Measurements from ENCODE around the gene ABCG1. TPM values are rescaled to one million over a fixed set of nuclear protein-coding genes. Genes with fewer than 3 reads are reported as not detected.

Gene ABCG1
- total RNA-seq, 1 experiment from 2014 or later: 6.0 TPM

DNA sequence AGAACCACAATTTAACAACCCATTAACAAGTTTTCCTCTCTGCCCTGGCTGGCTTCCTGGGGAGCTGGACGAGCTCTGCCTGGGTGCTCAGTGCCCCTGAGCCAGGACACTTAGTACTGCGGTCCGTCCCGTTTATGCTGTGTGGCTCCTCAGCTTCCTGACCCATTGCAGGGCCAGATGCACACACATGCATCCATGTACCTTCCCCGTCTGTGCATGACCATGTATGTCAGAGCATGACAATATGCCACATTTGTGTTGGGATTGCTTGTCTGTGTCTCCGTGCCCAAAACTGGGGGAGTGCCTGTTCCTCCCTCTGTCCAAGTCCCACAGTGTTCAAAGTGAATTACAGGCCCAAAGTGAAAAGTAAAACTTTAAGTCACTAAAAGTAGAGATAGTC is 106.0 kb downstream of the ABCG1 start:
- no peak for DNase-seq (ENCODE audit: low spot score)
- in situ Hi-C loops (cut with HindIII; ENCODE audit: low sequenced_read_pairs): no loop called here

DNA sequence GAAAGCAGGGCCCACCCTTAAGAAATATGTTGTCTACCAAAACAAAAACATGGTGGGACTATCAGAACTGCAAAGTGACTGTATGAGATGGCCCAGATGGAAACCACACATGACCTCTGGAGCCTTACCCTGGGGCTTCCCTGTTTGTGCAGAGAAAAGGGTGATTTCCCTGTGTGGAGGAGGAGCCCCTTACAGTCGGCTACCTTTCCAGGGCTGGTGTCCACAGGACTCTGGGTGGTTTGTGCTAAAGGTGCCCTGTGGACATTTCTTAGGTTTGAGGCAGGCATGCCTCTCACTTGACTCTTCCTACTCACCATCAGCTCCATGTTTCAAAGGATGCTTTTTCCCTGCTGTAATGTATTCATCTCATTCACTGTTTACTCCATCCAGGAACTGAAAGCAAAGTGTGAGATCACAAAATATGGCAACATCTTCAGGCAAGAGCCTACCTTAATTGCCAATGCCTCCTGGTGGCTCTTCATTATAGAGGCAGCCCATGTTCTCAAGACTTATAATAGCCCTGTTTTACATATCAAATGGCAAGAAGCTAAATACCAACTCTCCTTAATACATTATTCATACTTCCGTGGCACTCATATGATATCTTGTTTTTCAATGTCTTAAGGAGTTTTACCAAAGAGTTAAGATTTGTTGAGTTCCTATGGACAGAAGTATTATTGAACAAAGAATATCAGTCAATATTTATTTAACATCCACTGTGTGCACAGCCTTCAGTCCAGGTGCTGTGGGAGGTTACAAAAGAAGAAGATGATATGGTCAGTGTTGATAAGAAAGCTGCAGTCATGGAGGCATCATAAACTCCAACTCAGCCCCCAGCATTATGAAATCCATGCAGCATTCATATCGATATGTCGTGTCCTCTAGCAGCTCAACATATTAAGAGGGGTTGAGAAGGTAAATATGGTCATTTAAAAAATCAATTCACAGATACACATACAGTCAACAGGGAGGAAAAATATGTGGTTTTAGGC is 111.7 kb downstream of the ABCG1 start:
- in situ Hi-C loops (cut with HindIII; ENCODE audit: low sequenced_read_pairs): no loop called here
- no peak for DNase-seq (ENCODE audit: low spot score)

DNA sequence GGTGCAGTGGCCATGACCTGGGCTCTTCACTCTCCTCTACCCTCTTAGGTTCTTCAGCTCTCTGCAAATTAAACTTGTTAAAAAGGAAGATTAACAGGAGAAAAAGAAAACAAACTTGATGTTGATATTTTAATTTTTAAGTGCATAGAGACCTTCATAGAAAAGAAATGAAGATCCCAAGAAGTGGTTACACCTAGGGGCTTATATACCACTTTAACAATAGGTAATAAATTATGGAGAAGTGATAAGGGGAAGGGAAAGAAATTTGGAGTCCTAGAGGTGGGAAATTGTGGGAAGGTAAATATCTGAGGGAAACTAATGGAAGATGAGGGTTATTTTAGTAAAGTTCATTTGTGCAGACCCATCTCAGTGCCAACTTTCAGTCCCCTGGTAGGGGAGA is 112.7 kb downstream of the ABCG1 start:
- DNase-seq (ENCODE audit: low spot score): no peak
- in situ Hi-C loops (cut with HindIII; ENCODE audit: low sequenced_read_pairs): no loop called here

DNA sequence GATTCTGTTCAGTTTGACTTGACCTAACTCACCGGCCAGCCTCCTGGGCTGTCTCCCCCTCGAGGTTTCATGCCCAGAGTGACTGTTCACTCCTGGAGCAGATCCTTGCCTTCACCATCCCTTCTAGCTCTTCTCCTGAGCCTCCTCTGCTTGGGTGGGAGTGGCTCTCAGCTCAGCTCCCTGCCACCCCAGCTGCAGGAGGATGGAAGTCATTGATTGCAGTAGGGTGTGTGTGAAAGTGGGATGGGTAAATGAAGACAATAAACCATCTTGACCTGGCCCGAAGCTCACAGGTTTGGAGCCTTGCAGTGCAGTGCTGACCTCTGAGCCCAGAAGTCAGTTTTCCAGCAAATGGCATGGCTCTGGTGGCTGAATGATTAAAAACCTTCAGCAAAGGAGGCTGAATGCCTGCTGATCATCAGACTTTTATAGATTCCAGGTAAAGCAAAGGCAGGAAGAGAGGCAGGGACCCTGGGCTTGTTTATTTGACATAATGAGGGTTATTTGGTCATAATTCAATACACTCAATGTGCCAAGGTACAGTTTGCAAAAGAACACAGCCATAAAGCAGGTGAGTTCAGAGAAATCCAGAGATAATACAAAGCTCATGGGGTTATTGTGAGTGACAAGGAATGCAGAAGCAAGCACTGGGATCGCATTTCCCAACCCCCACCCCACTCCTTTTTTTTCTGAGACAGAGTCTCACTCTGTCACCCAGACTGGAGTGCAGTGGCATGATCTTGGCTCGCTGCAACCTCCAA is 113.8 kb downstream of the ABCG1 start:
- in situ Hi-C loops (cut with HindIII; ENCODE audit: low sequenced_read_pairs): no loop called here
- no peak for DNase-seq (ENCODE audit: low spot score)

DNA sequence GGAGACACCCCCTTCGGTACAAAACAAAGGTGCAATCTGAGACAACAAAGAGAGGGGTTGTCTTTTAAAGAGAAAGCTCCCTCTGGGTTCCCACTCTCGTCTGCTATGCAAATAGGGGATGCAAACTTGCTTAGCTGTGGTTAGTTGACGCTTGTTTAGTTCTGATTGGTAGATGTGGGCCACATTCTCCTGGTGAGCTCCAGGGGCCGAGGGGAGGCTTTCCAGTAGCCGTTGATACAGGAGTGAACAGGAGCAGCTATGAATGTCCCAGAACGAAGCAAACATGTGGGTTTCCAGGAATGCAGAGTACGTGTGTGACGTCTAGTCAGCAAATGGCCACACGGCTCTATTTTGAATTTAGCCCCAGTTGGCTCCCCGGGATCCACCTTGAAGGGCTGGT is 117.1 kb downstream of the ABCG1 start:
- in situ Hi-C loops (cut with HindIII; ENCODE audit: low sequenced_read_pairs): no loop called here
- DNase-seq (ENCODE audit: low spot score): no peak

DNA sequence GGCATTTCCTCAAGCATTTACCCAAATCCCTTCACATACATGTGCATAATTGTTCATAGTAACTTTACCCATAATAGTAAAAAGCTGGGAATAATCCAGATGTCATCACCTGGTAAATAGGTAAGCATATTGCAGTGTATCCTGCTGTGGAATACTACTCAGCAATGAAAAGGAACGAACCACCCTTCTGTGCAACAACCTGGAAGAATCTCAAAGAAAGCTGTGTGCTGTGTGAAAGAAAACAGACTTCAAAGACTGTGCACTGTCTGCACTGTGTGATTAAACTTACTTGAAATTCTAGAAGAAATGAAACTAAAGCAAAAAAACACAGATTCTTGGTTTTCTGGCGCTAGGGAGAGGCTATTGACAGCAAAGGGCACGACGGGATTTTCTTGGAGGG is 118.3 kb downstream of the ABCG1 start:
- no peak for DNase-seq (ENCODE audit: low spot score)
- in situ Hi-C loops (cut with HindIII; ENCODE audit: low sequenced_read_pairs): no loop called here

DNA sequence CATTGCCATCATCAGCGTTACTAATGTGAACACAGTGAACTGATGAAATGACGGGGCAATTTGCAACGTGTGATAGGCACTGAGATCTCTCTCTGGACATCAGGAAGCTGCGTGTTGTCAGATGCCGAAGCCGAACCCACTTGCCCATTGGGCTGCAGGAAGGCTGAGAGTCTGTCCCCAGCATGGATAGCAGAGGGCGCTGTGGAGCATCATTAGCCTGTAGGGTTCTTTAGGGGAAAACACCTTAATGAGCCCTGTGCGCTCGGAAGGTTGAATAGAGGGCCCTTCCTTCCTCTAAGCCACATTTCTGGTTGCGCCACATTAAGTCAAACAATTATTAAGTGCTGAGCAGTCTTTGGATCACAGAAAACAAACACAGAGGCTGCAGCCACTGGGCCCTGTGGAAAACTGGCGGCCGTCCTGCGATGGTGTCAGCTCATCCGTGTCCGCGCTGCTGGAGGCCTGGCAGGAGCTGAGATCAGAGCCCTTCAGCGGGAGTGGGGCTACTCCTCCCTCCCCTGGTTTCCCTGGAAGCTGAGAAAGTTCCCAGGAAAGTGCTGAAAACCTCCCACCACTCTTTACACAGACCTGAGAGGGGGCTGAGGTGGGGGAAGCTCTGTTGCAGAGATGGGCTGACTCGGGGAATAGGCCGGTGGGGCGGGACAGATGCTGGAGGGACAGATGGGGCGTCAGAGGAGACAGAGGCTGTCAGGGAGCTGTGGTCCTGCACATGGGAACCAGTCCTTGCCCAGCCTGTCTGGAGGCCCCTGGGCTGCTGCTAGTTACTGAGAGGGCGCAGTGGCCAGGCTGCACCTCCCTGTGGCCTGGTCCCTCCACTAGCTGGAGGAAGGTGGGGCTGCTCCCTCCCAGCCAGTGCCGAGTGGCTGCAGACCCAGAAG is 119.1 kb downstream of the ABCG1 start:
- in situ Hi-C loops (cut with HindIII; ENCODE audit: low sequenced_read_pairs): no loop called here
- DNase-seq (ENCODE audit: low spot score): peak; percentile 85

DNA sequence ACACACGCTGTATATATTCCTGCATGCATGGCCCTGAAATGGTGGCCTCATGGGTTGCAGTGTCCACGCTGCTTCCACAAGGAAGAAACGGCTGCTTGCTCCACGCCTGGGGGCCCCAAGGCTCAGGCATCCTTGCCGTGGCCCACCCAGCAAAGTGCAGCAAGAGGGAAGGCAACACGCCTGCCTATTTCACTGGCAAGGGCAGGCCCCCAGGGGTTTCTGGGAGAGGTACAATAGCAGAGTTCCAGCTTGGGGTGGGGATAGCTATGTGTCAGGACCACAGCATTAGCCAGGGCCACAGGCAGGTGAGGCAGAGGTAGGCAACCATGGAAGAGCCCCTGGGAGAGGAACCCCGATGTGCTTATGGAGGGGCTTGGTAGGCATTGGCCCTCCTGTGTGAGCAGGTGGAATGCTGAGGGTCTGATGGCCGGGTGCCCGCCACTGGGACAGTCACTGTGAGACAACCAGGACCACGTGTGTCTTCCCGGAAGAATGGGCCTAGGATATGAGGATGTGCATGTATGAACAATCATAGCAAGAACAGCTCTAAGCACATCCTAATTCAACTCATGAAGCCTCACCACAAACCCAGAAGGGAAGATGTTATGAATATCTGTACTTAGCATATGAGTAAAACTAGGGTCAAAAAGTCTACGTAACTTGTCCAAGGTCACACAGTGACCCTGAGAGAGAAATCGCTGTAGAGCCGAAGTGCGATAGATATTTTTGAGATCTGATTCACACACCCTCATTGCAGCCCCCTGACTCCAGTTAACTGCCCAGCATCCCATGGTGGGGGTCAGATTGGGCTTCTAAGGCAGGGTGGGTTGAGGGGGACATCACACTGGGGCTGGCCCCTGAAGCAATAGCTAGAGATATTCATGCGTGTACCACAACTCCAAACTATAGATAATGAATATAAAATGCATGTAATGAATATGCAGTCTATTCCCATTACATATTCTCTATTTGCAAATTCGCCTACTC is 120.1 kb downstream of the ABCG1 start:
- in situ Hi-C loops (cut with HindIII; ENCODE audit: low sequenced_read_pairs): no loop called here

DNA sequence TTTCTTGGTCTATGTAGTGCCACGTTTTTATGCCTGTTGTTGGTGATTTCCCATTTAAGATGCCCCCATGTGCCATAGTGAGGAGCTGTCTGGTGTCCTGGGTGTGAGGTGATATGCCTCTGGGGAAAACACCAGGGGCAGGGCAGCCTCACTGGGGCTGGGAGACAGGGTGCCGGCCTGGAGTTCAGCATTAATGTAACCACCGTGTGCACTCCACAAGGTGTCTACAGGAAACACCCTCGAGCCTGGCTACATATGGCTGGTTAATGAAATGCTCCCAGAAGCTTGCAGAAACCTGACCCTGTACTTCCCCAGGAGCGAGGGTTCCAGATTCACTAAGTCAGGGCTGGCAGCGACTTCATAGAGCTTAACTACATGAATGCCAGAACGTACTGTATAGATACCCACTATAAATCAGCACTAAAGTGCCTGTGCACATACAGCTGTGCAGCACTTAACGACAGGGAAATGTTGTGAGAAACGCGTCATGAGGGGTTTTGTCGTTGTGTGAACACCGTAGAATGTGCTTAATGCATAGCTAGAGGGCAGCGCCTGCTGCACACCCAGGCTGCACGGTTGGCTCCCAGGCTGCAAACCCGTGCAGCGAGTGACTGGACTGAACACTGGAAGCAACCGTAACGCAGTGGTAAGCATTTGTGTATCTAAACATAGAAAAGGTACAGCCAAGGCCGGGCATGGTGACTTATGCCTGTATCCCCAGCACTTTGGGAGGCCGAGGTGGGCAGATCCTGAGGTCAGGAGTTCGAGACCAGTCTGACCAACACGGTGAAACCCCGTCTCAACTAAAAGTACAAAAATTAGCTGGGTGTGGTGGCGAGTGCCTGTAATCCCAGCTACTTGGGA is 121.5 kb downstream of the ABCG1 start:
- DNase-seq (ENCODE audit: low spot score): no peak
- in situ Hi-C loops (cut with HindIII; ENCODE audit: low sequenced_read_pairs): loop anchor here (10.0 kb wide), 1 partner anchor 64 kb away; the partner anchor contains the start of gene UBASH3A

More for the DNA sequence above, 120.1 kb downstream of the ABCG1 start:
- DNase-seq (ENCODE audit: low spot score): no peak

DNA sequence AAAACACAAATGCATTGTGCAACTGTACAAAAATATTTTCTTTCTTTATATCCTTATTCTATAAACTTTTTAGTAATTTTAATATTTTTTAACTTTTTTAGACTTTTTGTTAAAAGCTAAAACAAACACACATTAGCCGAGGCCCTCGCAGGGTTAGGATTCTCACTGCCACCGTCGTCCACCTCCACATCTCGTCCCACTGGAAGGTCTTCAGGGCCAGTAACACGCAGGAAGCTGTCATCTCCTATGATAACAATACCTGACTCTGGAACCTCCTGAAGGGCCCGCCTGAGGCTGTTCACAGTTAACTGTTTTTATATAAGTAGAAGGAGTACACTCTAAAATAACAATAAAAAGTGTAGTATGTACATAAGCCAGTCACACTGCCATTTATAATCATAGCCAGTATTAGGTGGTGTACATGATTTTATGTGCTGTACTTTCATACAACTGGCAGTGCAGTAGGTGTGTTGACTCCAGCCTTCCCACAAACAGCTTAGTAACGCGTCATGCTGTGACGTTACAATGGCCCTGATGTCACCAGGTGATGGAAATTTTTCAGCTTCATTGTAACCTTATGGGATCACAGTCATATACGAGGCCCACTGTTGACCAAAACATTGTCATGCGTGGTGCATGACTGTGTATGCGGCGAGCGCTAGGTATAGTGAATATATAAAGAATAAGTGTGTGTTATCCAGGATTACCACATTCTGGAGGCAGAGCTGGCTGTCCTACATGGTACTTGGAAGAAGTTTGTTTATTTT is 123.0 kb downstream of the ABCG1 start:
- in situ Hi-C loops (cut with HindIII; ENCODE audit: low sequenced_read_pairs): loop anchor here (10.0 kb wide), 1 partner anchor 63 kb away; the partner anchor contains the start of gene UBASH3A
- DNase-seq (ENCODE audit: low spot score): no peak

DNA sequence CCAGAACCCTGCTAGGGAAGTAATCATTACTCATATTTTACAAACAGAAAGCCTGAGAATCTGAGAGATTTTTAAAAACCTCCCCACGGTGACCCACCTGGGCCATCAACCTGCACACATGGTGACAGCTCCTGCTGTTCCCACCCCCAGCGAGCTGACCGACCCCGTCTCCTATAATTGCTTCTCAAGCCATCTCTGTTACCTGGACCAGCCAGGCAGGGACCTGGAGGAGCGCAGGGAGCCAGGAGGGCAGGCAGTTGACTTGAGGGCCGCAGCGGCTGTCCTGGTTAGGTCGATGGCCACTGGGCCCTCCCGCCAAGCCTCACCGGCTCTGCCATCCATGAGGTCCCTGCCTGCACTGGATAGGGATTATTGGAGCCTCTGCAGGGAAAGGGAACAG is 124.2 kb downstream of the ABCG1 start:
- in situ Hi-C loops (cut with HindIII; ENCODE audit: low sequenced_read_pairs): loop anchor here (10.0 kb wide), 1 partner anchor 62 kb away; the partner anchor contains the start of gene UBASH3A
- no peak for DNase-seq (ENCODE audit: low spot score)

DNA sequence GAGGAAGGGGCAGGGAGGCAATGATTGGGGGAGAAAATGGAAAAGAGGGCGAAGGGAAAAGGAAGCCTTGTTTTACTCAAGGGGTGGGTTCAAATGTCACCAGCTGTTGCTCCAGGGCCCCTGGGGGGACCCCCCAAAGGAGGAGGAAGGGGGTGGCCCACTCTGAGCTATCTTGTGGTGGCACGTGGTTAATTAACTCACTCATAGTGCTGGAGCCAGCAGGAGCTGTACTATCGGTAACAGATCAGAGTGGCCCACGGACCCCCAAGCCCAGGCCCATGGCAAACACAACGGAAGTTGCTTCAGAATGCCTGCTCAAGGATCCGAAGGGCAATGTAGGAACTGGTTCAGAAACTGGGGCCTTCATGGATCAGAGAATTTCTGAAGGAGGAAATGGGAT is 124.6 kb downstream of the ABCG1 start:
- no peak for DNase-seq (ENCODE audit: low spot score)

DNA sequence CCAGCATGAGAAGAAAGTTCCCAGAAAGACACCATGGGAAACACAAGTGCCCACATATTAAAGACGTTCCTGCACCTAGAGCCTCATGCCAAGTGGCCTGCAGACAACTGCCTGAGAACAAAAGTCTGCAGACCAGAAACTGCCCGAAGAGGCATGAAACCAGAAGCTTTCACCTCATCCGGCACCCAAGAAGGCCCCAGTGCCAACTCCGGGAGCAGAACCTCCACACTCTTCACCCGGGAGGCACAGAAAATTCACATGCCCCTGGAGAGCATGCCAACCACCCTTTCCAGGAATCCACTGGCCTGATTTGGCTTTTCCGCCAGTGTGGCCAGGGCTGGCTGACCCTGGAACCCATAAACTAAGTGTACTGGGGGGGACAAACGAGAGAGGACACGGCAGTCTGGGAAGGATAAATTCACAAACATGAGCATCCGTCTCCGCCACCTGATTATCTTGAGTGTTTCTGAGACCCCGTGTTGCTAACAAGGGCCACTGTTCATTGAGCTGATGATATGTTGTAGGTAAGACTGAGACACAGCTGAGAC is 125.1 kb downstream of the ABCG1 start:
- DNase-seq (ENCODE audit: low spot score): no peak
- in situ Hi-C loops (cut with HindIII; ENCODE audit: low sequenced_read_pairs): loop anchor here (10.0 kb wide), 1 partner anchor 61 kb away; the partner anchor contains the start of gene UBASH3A

More for the DNA sequence above, 124.6 kb downstream of the ABCG1 start:
- in situ Hi-C loops (cut with HindIII; ENCODE audit: low sequenced_read_pairs): loop anchor here (10.0 kb wide), 1 partner anchor 61 kb away; the partner anchor contains the start of gene UBASH3A

DNA sequence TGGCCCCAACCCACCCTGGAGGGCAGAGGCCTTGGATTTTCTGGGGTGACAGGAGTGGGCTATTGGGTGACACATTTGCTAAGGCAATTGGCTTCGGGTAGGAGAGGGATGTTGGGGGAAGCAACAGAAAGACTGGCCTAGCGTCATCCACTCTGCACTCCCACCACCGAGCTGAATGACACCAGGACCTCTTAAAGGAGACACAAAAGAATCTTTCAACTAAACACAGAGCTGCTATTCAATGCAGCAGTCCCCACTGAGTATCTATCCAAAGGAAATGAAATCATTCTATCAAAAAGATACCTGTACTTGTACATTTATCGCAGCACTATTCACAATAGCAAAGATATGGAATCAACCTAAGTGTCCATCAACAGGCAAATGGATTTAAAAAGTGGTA is 125.7 kb downstream of the ABCG1 start:
- in situ Hi-C loops (cut with HindIII; ENCODE audit: low sequenced_read_pairs): loop anchor here (10.0 kb wide), 1 partner anchor 60 kb away; the partner anchor contains the start of gene UBASH3A
- no peak for DNase-seq (ENCODE audit: low spot score)

DNA sequence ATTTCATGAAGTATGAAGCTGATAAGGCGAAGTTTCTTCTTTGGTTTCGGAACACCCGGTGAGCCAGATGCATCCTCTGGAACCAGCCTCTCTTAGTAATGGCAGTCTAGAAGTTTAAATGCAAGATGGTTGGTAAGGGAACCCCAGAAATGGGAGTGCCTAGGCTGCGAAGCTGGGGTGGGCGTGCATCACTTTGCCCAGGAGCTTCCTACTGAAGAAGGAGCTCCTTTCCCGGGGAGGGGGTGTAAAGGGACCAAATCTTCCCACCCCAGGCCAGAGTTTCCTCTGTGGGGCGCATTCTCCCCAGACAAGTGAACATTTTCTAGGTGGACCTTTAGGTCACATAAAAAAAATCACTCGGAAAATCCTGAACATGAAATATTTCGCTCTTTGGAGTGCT is 127.5 kb downstream of the ABCG1 start:
- in situ Hi-C loops (cut with HindIII; ENCODE audit: low sequenced_read_pairs): loop anchor here (10.0 kb wide), 1 partner anchor 58 kb away; the partner anchor contains the start of gene UBASH3A
- no peak for DNase-seq (ENCODE audit: low spot score)

Data from G401 (cell line).